H7 (cell line): ENCODE results near the gene ATP2B3. TPM values are rescaled to one million over a fixed set of nuclear protein-coding genes. Genes with fewer than 3 reads are reported as not detected.

Source experiments
- DNase-seq: peaks from one replicate; pipeline ENCODE4 v3.0.0; 2012
- H3K27me3 ChIP-seq: 2 replicates; pipeline ENCODE4 v1.6.0; 2011; ENCODE audit warnings: mild to moderate bottlenecking, low read length; ENCODE audit not compliant: control insufficient read depth, insufficient read depth
- H3K36me3 ChIP-seq: replicated peaks from 2 replicates; pipeline ENCODE4 v1.5.1; 2011; ENCODE audit warnings: low read length; ENCODE audit not compliant: control insufficient read depth, insufficient read depth
- H3K4me3 ChIP-seq: 2 replicates; pipeline ENCODE4 v1.5.1; 2011; ENCODE audit warnings: low read depth, mild to moderate bottlenecking, control low read depth, low read length, moderate library complexity; ENCODE audit not compliant: insufficient read depth
- total RNA-seq: library from RNA; depleted of rRNA; stranded (reverse); fragments of >200 nt; shearing (Covaris generic); gene quantifications from 2 replicates; pipeline ENCODE4 v1.2.3, GENCODE V29; 2014

Gene ATP2B3
- total RNA-seq, 1 experiment from 2014 or later, result not detected

- Histone ChIP-seq H3K4me3 (no peak overlapping the region), H3K36me3 (no peaks in the 10 kb centered on the region), H3K27me3 (peaks cover 1% of the 10 kb centered on the region; the same call in 1 of the 2 replicates)
- DNase-seq, result no peak
These were observed 6.8 kb downstream of the ATP2B3 start for GRCh38 chrX:153524234-153524633.

GRCh38 chrX:153525451-153525850 lies 8.0 kb downstream of the ATP2B3 start:
- no peak for DNase-seq
- Histone ChIP-seq H3K27me3 (peaks cover under 1% of the 10 kb centered on the region; the same call in 1 of the 2 replicates), H3K4me3 (no peak overlapping the region), H3K36me3 (no peaks in the 10 kb centered on the region)

GRCh38 chrX:153526042-153526441 lies 8.6 kb downstream of the ATP2B3 start:
- no peaks in the 10 kb centered on the region for H3K27me3 ChIP-seq

GRCh38 chrX:153526801-153527200 lies 9.4 kb downstream of the ATP2B3 start:
- Histone ChIP-seq H3K4me3 (no peak overlapping the region), H3K36me3 (no peaks in the 10 kb centered on the region), H3K27me3 (no peaks in the 10 kb centered on the region)
- no peak for DNase-seq

More at GRCh38 chrX:153526042-153526441, 8.6 kb downstream of the ATP2B3 start:
- no peak for DNase-seq
- no peak overlapping the region for H3K4me3 ChIP-seq
- H3K36me3 ChIP-seq, result no peaks in the 10 kb centered on the region

GRCh38 chrX:153527208-153527607 lies 9.8 kb downstream of the ATP2B3 start:
- H3K4me3 ChIP-seq, result no peak overlapping the region
- no peaks in the 10 kb centered on the region for H3K36me3 ChIP-seq
- DNase-seq, result no peak
- no peaks in the 10 kb centered on the region for H3K27me3 ChIP-seq

- no peaks in the 10 kb centered on the region for H3K27me3 ChIP-seq
- no peak overlapping the region for H3K4me3 ChIP-seq
- H3K36me3 ChIP-seq, result no peaks in the 10 kb centered on the region
- no peak for DNase-seq
These were observed 13.1 kb downstream of the ATP2B3 start for GRCh38 chrX:153530411-153531129.

- H3K4me3 ChIP-seq, result no peak overlapping the region
- no peak for DNase-seq
- H3K27me3 ChIP-seq, result no peaks in the 10 kb centered on the region
- no peaks in the 10 kb centered on the region for H3K36me3 ChIP-seq
These were observed 15.6 kb downstream of the ATP2B3 start for GRCh38 chrX:153533091-153533490.

- Histone ChIP-seq H3K4me3 (no peak overlapping the region), H3K36me3 (no peaks in the 10 kb centered on the region), H3K27me3 (no peaks in the 10 kb centered on the region)
- no peak for DNase-seq
These were observed 19.6 kb downstream of the ATP2B3 start for GRCh38 chrX:153537080-153537479.

GRCh38 chrX:153537526-153538295 lies 20.3 kb downstream of the ATP2B3 start:
- H3K27me3 ChIP-seq, result no peaks in the 10 kb centered on the region
- no peak overlapping the region for H3K4me3 ChIP-seq
- no peaks in the 10 kb centered on the region for H3K36me3 ChIP-seq
- DNase-seq, result no peak

- no peaks in the 10 kb centered on the region for H3K27me3 ChIP-seq
- H3K4me3 ChIP-seq, result no peak overlapping the region
- no peaks in the 10 kb centered on the region for H3K36me3 ChIP-seq
- DNase-seq, result no peak
These were observed 21.0 kb downstream of the ATP2B3 start for GRCh38 chrX:153538424-153538823.

- Histone ChIP-seq H3K36me3 (no peaks in the 10 kb centered on the region), H3K4me3 (no peak overlapping the region), H3K27me3 (no peaks in the 10 kb centered on the region)
- DNase-seq, result peak; percentile 92
These were observed 21.9 kb downstream of the ATP2B3 start for GRCh38 chrX:153539171-153539978.

- H3K27me3 ChIP-seq, result no peaks in the 10 kb centered on the region
- DNase-seq, result no peak
- H3K36me3 ChIP-seq, result no peaks in the 10 kb centered on the region
These were observed 22.5 kb downstream of the ATP2B3 start for GRCh38 chrX:153539979-153540358.

GRCh38 chrX:153544727-153545126 lies 27.3 kb downstream of the ATP2B3 start:
- Histone ChIP-seq H3K36me3 (no peaks in the 10 kb centered on the region), H3K27me3 (no peaks in the 10 kb centered on the region), H3K4me3 (no peak overlapping the region)
- no peak for DNase-seq

More at GRCh38 chrX:153539979-153540358, 22.5 kb downstream of the ATP2B3 start:
- H3K4me3 ChIP-seq, result no peak overlapping the region

- no peak for DNase-seq
- H3K27me3 ChIP-seq, result no peaks in the 10 kb centered on the region
- H3K4me3 ChIP-seq, result no peak overlapping the region
- no peaks in the 10 kb centered on the region for H3K36me3 ChIP-seq
These were observed 28.9 kb downstream of the ATP2B3 start for GRCh38 chrX:153546386-153546785.
